GF-D8 (cell line): ENCODE measurements around the gene RAB44.
"Not testable (repeated sequence)": the region's sequence is repeated elsewhere in the genome, so short reads cannot be mapped to it uniquely, and the experiment has no call there.

ENCODE experiments used
- DNase-seq: peaks from one replicate; lab custom pipeline; 2025; lab: John Stamatoyannopoulos, UW

The RAB44 gene

DNA sequence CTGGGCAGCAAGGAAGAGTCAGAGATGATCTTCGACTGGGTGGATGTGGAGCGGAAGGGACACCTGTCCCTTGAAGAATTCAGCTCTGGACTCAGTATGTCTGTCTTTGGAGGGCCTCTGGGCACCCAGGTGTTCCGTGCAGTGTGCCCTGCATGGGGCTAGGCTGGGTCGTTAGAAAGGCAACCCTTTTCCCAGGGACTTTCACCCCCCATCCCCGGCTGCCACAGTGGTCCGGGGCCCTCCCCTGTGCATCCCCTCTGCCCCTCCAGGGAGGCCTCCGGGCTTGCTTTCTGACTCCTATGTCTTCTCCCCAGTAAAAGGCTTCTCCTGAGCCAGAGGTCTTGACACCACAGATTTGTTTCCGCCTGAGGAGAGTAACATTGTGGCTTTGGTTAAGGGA lies 16.2 kb downstream of the RAB44 start:
- DNase-seq = no peak

DNA sequence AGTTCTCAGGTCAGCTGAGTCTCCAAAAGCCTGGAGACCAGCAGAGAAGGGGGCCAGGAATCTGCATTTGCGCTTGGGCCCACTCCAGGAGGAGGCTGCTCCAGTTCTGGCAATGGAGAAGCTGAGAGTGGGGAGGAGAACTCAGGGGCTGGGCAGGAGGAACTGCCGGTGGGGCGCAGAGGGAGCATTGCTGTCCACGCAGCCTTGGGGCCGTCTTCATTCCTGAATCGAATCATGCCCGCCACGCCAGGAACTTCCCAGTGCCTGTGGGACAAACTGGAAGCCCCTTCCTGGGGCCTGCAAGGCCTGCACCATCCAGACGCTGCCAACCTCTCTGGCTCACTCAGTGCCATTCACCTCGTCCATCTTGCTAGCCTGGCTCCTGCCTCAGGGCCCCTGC lies 16.9 kb downstream of the RAB44 start:
- no peak for DNase-seq

GRCh38 chr6:36715469-36715868 lies 17.8 kb downstream of the RAB44 start:
- no peak for DNase-seq

DNA sequence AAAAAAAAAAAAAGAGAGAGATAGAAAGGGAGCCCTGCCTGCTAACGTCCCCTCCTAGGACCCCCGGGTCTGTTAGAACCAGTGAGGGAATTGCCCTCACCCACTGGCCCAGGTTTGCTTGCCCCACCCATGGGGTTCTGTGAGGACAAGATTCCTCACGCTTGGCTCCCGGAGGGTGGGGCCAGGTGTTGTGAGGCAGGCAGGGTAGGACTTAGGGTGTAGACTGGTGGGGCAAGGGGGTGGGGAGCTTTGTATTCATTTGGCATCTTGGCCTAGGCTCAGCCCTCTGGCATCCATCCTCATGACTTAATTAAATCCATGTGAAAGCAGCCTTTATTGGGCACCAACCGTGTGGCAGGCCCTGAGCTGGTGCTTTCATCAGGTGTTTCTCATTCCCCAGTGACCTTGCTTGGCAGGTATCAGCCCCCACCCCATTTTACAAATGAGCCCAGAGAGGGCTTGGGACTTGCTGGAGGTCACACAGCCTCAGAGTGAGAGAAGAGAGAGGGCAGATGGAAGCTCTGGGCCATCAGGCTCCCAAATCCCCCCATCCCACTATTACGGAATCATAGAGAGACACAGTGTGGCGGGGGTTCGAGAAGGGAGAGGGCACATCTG lies 19.0 kb downstream of the RAB44 start:
- DNase-seq = no peak

- DNase-seq = no peak
These were observed 19.7 kb downstream of the RAB44 start for GRCh38 chr6:36717231-36717825.

GRCh38 chr6:36717871-36718540 lies 20.4 kb downstream of the RAB44 start:
- no peak for DNase-seq

DNA sequence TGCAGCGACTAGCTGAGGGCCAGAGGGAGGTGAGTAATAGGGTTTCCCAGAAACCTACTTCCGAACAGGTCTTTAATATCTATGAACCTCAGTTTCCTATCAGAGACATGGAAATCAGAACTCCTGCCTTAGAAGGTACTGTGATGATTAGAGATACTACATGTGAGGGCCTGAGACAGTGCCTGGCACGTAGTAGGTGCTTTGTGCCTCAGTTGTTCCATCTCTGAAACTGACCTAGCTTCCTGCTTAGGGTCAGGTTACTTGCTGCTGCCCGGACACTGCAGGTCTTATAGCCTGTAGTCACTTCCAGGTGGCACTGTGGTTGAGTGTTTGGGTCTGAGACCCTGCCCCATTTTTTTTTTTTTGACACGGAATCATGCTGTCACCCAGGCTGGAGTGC lies 20.9 kb downstream of the RAB44 start:
- no peak for DNase-seq

- no peak for DNase-seq
These were observed 21.5 kb downstream of the RAB44 start for GRCh38 chr6:36719126-36719525.

GRCh38 chr6:36720251-36721141 lies 22.9 kb downstream of the RAB44 start:
- DNase-seq = no peak

DNA sequence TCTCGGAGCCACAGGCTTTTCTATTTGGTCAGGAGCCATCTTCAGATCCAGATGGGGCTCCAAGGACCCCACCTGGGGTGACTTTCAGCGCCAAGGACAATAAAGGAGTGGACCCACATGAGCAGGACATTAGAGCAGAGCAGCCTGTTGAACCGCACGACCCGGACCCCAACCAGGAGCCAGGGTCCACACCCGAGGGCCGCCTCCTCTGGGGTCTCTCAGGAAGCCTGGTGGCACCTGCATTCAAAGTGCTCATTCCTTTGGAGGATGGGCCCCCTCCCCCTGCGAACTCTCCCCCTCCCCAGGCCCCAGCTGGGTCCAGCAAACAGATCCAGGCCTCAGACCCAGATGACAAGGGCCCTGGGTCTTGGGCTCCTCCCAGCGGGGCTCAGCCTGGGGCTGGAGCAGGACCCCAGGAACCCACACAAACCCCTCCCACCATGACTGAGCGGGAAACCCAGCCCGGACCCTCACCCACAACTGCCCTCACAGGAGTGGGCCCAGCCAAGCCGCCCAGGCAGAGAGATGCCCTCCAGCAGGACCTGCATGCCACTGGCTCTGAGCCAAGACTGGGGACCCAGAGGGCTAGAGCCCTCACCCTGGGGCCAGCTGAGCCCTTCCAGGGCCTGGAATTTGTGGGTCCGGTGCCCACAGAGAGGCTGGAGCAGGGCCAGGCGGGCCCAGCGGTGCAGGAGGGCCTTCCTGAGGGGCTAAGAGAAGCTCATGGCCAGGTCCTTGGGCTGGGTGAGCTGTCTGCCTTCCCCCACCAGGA lies 23.9 kb downstream of the RAB44 start:
- no peak for DNase-seq

DNA sequence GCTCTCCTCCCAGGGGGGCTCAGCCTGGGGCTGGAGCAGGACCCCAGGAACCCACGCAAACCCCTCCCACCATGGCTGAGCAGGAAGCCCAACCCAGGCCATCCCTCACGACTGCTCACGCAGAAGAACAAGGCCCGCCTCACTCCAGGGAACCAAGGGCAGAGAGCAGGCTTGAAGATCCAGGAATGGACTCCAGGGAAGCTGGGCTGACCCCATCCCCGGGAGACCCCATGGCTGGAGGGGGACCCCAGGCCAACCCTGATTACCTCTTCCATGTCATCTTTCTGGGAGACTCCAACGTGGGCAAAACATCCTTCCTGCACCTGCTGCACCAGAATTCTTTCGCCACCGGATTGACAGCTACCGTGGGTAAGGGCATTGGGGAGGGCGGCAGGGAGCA lies 24.7 kb downstream of the RAB44 start:
- no peak for DNase-seq

GRCh38 chr6:36722879-36723278 lies 25.3 kb downstream of the RAB44 start:
- no peak for DNase-seq

DNA sequence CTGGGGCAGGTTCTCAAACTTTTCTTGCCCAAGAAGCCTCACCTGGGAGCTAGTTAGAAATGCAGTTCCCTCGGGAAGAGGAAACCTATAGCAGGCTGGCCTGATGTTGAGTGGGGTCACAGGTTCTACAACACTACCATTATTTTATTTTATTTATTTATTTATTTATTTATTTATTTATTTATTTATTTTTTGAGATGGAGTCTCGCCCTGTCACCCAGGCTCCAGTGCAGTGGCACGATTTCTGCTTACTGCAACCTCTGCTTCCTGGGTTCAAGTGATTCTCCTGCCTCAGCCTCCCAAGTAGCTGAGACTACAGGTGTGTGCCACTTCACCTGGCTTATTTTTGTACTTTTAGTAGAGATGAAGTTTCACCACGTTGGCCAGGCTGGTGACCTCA lies 26.4 kb downstream of the RAB44 start:
- DNase-seq = not testable (repeated sequence)

DNA sequence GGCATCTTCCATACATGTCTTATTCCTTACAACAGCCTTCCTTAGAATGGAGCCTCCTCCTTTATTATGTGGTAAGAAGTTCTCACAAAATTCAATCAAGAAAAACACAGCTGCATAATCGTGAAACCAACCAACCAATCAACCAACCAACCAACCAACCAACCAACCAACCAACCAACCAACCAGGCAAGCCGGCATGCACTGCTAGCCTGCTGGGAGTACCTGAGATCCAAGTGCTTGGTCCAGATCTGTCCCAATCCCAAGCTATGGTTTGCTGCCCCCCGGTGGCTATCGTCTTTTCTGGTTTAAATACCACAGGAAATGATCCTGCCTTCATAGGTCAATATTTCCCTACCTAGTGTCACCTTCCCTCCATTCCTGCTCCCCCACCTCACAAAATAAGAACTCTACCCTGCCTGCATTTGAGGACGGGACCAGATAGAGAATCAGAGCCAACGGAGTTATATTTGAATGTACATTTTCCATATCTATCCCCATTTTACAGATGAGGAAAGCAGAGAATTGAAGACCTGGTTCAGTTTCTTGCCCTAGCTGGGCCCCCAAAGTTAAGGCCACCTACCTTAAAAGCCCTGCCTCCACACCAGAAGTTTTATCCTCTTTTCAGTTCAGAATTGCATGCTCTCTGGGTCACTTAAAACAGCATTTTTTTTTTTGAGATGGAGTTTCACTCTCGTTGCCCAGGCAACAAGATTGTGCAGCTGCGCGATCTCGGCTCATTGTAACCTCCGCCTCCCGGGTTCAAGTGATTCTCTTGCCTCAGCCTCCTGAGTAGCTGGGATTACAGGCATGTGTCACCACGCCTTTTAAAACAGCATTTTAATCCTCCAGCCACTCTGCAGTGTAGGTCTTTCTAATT lies 27.1 kb downstream of the RAB44 start:
- no peak for DNase-seq

DNA sequence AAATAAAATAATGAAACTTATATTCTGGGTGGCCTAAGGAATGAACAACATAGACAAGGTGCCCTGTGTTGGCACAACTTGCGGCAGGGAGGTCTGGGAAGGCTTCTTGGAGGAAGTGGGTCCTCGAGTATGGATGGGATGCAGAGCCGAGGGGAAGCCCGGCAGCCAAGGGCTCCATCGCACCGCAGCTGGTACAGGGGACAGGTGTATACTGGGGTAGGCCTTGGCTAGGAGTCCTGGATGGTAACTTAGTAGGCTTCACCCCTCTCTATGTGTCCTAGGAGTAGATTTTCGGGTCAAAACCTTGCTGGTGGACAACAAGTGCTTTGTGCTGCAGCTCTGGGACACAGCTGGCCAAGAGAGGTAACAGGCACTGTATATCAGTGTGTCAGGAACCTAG lies 28.0 kb downstream of the RAB44 start:
- no peak for DNase-seq

- DNase-seq = peak; percentile 23
These were observed 29.9 kb downstream of the RAB44 start for GRCh38 chr6:36727505-36728021.

DNA sequence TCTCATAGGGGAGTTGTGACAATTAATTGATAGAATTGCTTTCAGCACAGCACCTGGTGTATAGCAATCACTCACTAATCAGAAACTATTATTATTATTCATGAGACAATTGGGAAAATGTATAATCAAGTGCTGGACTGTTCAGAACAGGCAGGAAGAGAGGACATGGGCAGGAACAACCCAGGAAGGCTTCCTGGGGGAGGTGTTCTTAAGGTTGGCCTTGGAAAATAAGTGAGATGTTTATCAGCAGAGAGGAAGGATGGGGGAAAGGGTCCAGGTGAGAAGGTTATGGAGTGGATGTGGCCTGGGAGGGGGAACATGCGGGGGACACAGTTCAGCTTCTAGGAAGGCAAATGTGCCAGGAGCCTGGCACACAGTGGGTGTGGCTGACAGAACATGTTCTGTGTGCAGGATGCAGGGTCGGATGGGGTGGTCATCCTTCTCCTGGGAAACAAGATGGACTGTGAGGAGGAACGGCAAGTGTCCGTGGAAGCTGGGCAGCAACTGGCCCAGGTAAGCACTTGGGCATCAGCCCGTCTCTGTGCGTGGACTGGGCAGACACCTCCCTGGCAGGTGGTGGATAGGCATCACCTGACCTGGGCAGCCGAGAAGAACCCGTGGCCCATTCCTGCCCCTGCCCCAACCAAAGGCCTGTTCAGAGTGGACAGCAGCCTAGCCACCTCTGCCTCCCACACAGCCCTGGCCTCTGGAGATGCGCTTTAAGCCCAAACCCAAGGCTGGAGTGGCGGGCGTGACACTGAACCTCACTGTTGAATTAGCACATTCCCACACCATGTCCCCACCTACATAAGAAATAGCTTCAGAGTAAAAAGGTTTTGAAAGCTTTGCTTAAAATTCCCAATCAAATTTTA lies 30.9 kb downstream of the RAB44 start:
- DNase-seq = no peak

DNA sequence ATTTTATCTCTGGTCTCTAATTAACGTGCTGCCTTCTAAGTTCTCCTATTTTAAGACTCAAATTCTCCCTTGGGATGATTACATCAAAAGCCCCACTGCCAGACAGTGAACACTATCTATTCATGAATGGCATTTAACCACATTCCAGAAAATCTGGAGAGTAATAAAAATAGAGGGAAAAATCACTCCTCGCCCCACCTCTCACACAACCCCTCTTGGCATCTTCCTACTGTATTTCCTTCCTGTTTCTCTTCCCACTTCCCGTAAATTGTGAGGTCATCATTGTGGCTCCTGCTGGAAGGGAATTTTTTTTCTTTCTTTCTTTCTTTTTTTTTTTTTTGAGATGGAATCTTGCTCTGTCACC lies 31.5 kb downstream of the RAB44 start:
- DNase-seq = no peak
